Measurements from ENCODE around the gene NRM. TPM values are rescaled to one million over a fixed set of nuclear protein-coding genes. Genes with fewer than 3 reads are reported as not detected.
"Not testable (repeated sequence)": the region's sequence is repeated elsewhere in the genome, so short reads cannot be mapped to it uniquely, and the experiment has no call there.

The NRM gene
- total RNA-seq, 1 donor from 2014 or later: 4.3 TPM

DNA sequence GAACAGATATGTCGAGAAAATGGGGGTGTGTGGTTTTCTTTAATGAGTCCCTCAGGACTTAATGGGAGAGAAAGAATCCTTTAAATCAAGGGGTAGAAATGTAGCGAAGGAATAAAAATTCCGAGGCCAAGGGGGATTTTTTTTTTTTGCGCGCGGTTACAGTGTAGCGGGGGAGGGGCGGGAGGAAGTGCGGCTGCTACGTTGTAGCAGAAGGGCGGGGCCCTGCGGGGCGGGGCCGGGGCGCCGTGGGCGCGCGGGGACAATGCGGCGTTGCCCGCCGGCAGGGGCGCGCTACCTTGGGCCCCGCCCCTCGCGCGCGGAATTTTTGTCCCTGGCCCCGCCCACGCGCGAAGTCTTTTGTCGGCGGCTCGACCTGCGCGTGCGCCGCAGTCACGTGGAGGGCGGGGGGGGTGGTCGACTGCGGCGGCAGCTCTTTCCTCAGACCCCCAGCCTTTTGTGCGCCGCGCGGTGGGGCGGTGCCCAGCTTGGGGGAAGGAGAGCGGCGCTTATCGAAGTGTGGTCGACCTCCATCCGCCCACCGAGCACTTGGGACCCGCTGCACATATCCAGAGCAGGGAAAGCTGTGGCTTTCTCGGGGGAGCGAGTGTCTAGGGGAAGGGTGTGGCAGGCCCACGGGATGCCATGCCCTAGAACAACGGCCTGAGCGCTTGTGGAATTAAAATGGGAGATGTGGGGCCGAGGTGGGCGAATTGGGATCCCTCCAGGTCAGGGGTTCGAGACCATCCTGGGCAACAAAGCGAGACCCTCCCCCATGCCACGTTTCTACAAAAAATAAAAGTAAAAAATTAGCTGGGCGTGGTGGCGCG lies 30.6 kb upstream of the NRM start:
- intact Hi-C loops (cut with DNase I): loop anchor here (1.0 to 10.0 kb wide), 5 partner anchors 21 to 363 kb away; partner anchors contain the start of genes ABCF1 and FLOT1
- DNase-seq (ENCODE audit: low spot score): peak; percentile 97

- peak; percentile 86 for DNase-seq (ENCODE audit: low spot score)
- intact Hi-C loops (cut with DNase I): loop anchor here (1.0 to 10.0 kb wide), 4 partner anchors 22 to 364 kb away; partner anchors contain the start of genes ABCF1 and FLOT1
Measured at GRCh38 chr6:30720738-30721197, 30.0 kb upstream of the NRM start.

DNA sequence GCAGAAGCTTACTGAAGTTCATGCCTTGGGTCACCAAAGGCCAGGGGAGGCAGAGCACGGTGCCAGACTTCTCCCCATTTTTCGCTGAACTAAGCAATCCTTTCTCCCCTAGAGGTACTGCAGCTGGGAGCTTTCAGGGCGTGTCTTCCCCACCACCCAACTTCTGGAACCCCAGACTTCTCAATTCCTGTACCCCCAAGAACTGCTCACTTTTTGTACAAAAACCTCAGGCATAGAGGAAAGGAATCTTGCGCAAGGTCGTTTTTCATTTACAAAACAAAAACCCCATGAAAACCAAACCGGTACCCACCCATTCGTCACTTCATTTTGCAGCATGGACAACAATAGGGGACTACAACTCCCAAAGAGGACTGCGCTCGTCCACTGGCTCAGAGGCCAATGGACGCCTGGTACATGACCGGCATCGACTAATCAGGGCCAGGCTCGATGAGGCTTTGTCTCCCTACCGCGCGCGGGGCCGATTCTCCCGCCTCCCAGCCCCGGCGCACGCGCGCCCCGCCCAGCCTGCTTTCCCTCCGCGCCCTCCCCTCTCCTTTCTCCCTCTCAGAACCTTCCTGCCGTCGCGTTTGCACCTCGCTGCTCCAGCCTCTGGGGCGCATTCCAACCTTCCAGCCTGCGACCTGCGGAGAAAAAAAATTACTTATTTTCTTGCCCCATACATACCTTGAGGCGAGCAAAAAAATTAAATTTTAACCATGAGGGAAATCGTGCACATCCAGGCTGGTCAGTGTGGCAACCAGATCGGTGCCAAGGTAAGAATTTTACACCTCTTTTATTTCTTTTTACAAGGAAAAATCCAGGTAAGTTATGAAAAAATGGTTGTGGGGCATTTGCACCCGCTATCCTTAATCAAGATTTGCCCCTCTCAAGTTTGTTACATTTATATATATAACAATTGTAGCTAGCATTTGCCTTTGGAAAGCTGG lies 29.3 kb upstream of the NRM start, which contains the start of gene TUBB:
Gene TUBB, plus strand, starts transcription at position 562 of the 947 bp plus-strand sequence. Its CDS starts 155 bp downstream, at position 717.
- intact Hi-C loops (cut with DNase I): loop anchor here (2.0 to 10.0 kb wide), 3 partner anchors 23 to 365 kb away; partner anchors contain the start of genes ABCF1 and FLOT1
- peak; percentile 98 for DNase-seq (ENCODE audit: low spot score)

GRCh38 chr6:30719356-30719755 lies 28.6 kb upstream of the NRM start:
- intact Hi-C loops (cut with DNase I): no loop called here
- DNase-seq (ENCODE audit: low spot score): no peak

DNA sequence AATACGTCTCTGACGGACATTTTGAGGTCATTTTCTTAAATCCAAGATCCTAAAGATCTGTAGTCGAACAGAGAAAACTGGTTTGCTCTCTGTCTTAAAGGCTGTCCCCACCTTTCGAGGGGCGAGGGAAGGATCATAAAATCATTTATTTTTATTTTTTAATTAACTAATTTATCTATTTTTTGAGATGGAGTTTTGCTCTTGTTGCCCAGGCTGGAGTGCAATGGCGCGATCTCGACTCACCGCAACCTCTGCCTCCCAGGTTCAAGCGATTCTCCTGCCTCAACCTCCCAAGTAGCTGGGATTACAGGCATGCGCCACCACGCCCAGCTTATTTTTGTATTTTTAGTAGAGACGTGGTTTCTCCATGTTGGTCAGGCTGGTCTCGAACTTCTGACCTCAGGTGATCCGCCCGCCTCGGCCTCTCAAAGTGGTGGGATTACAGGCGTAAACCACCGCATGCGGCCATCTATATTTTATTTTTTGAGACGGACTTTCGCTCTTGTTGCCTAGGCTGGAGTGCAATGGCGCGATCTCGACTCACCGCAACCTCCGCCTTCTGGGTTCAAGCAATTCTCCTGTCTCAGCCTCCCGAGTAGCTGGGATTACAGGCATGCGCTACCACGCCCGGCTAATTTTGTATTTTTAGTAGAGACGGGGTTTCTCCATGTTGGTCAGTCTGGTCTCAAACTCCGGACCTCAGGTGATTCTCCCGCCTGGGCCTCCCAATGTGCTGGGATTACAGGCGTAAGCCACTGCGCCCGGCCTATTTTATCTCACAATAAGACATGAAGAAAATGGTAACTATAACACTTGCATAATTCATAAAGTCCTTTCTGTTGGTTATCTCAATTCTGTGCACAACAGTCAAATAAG lies 27.3 kb upstream of the NRM start:
- not testable (repeated sequence) for DNase-seq (ENCODE audit: low spot score)
- intact Hi-C loops (cut with DNase I): loop anchor here (1.0 kb wide), 3 partner anchors 31 to 101 kb away; partner anchors contain the start of genes MRPS18B and PPP1R10

GRCh38 chr6:30717129-30717844 lies 26.5 kb upstream of the NRM start, which contains the start of gene MDC1:
Gene MDC1 (minus strand): TSS chr6:30717281. CDS start chr6:30715175, 2,106 bp downstream.
- peak; percentile 100 for DNase-seq (ENCODE audit: low spot score)
- intact Hi-C loops (cut with DNase I): loop anchor here (1.0 kb wide), 3 partner anchors 30 to 100 kb away; partner anchors contain the start of genes MRPS18B and PPP1R10

DNA sequence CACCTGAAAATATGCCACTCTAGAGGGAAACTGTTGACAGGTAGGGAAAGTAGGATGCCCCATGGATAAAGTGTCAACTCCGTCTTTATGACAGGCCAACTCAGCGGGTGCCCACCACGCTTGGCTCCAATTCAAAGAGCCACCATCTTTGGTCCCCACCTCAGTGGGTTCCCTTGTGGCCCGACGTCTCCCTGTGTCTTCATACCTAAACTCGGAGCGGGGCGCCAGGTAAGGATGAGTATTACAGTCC lies 26.0 kb upstream of the NRM start:
- no peak for DNase-seq (ENCODE audit: low spot score)
- intact Hi-C loops (cut with DNase I): loop anchor here (1.0 kb wide), 3 partner anchors 30 to 100 kb away; partner anchors contain the start of genes MRPS18B and PPP1R10

GRCh38 chr6:30714263-30714662 lies 23.5 kb upstream of the NRM start:
- DNase-seq (ENCODE audit: low spot score): no peak
- intact Hi-C loops (cut with DNase I): no loop called here

DNA sequence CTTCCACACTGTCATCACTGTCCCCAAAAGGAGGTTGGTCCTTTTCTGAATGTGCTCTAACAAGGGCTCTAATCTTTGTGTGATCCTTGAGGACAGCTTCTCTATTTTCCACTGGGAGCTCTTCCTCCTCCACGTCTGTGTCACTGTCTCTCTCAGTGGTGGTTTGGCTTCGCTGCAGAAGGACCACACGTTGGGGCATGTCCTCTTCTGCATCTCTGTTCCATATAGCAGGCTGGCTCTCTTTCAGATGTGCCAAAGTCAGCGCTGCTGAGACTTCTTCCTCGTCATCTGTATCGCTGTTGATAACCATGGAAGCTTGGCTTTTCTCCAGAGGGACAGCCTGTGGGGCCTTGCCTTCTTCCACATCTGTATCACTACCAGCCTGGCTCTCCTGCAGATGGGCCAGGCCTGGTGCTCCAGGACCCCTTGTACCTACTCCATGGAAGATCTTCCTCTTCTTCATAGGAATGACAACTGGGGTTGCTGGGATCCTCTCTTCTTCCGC lies 21.7 kb upstream of the NRM start:
- no peak for DNase-seq (ENCODE audit: low spot score)
- intact Hi-C loops (cut with DNase I): no loop called here

- intact Hi-C loops (cut with DNase I): no loop called here
- DNase-seq (ENCODE audit: low spot score): no peak
Measured at GRCh38 chr6:30711758-30712380, 21.1 kb upstream of the NRM start.

DNA sequence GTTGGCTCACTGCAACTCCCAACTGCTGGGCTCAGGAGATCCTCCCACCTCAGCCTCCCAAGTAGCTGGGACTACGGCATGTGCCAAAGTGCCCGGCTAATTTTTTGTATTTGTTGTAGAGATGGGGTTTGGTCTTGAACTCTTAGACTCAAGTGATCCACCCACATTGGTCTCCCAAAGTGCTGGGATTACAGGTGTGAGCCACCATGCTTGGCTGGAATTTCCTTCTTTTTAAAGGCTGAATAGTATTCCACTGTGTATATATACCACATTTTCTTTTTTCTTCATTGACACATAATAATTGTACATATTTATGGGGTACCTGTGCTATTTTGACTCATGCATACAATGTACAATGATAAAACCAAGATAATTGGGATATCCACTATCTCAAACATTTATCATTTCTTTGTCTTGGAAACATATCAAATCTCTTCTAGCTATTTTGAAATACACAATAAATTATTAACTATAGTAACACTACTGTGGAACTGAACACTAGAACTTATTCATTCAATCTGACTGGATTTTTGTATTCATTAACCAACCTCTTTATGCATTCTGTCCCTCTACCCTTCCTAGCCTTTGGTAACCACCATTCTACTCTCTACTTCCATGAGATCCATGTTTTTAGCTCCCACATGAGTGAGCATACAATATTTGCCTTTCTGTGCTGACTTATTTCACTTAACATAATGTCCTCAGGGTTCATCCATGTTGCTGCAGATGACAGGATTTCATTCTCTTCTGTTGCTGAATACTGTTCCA lies 18.5 kb upstream of the NRM start:
- intact Hi-C loops (cut with DNase I): no loop called here
- no peak for DNase-seq (ENCODE audit: low spot score)

DNA sequence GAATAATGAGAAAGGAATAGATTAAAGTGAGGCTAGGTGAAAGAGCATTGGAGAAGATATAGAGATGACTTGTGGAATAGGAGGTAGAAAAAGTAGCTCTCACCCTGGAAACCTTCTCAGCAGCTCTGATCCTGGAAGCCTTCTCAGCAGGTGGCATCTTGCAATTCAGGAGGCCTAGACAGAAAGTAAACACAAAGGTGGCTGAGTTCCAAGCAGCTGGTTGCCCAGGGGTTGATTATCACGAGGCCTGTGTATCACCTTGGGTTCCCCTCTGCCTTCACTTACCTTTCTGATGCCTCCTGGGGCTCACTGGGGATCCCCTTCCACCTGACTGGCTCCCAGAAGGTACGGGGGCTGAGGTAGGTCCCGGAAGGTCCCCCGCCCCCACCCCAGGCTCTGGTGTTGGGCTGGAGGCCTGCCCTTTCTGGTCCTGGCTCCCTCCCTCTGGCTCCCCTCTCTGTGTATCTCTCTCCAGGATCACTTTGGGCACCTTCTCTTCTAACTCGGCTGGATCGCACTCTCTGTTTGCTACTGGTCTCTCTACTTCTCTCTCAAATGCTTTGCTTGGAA lies 16.6 kb upstream of the NRM start:
- DNase-seq (ENCODE audit: low spot score): no peak
- intact Hi-C loops (cut with DNase I): no loop called here

DNA sequence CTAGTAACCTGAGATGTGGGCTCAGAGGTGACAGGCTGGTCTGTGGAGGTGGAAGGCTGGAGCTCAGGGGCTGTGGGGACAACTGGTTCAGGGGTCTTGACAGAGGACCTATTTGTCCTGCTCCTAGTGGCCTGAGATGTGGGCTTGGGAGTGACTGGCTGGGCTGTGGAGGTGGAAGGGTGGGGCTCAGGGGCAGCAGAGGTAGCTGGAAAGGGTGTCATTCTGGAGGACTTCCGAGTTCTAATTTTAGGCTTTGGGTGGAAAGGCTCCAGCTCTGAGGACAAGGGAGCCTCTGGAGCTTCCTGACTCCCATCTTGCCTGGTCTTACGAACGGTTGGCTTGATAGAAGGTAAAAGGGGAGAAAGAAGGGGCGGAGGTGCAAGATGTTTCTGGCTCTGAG lies 14.8 kb upstream of the NRM start:
- DNase-seq (ENCODE audit: low spot score): no peak
- intact Hi-C loops (cut with DNase I): no loop called here

DNA sequence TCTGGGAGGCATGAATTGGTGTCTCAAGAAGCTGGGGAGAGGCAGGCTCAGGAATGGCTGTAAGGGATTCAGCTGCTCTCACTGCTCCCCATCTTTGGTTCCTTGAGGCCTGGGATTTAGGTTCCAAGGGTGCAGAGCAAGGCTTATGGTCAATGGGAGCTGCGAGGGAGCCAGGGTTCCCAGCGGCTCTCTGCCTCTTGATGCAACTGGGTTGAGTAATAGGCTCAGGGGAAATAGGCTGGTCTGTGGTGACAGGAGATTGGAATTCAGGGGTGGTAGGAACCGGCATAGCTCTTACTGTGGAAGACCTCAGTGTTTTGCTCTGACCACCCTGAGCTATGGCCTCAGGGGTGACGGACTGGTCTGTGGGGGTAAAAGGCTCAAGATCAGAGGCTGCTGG lies 13.0 kb upstream of the NRM start:
- intact Hi-C loops (cut with DNase I): no loop called here
- DNase-seq (ENCODE audit: low spot score): no peak

GRCh38 chr6:30703011-30703410 lies 12.2 kb upstream of the NRM start:
- intact Hi-C loops (cut with DNase I): no loop called here
- no peak for DNase-seq (ENCODE audit: low spot score)

DNA sequence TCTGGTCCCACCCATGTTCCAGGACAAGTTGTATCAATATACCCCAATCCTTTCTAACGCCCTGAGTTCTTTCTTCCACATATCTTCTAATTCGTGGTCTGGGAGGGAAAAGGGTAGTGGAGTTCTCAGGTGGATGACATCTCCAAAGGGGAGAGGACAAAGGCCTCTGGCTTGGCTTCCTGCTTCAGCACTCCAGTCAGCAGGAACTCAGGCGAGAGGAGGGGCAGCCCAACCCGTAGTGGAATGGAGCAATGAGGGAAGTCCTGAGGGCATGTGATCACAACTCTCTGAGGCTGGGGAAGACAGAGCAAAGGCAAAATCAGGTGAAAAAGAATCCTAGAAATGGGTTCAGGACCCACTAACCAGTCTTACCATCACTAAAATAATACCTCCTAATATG lies 9.6 kb upstream of the NRM start:
- intact Hi-C loops (cut with DNase I): no loop called here

DNA sequence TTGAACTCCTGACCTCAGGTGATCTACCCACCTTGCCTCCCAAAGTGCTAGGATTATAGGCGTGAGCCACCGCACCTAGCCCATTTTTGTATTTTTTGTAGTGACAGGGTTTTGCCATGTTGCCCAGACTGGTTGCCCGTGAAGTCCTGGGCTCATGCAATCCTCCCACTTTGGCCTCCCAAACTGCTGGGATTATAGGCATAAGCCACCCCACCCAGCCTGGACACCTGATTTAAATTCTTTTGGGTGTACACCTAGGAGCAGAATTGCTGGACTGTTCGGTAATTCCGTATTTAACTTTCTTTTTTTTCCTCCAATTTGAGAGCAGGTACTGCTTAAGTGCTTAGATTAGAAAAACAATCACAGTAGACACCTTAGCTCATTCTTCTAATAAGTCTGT lies 5.6 kb upstream of the NRM start:
- no peak for DNase-seq (ENCODE audit: low spot score)
- intact Hi-C loops (cut with DNase I): no loop called here

More for the DNA sequence above, 9.6 kb upstream of the NRM start:
- DNase-seq (ENCODE audit: low spot score): no peak
